ENCODE data around the gene REC8. TPM values are rescaled to one million over a fixed set of nuclear protein-coding genes. Genes with fewer than 3 reads are reported as not detected.

REC8 gene
- total and polyA plus RNA-seq, 2 of the 4 experiments (the other 2 are of a cell fraction): 0.36 to 3.5 TPM

DNA sequence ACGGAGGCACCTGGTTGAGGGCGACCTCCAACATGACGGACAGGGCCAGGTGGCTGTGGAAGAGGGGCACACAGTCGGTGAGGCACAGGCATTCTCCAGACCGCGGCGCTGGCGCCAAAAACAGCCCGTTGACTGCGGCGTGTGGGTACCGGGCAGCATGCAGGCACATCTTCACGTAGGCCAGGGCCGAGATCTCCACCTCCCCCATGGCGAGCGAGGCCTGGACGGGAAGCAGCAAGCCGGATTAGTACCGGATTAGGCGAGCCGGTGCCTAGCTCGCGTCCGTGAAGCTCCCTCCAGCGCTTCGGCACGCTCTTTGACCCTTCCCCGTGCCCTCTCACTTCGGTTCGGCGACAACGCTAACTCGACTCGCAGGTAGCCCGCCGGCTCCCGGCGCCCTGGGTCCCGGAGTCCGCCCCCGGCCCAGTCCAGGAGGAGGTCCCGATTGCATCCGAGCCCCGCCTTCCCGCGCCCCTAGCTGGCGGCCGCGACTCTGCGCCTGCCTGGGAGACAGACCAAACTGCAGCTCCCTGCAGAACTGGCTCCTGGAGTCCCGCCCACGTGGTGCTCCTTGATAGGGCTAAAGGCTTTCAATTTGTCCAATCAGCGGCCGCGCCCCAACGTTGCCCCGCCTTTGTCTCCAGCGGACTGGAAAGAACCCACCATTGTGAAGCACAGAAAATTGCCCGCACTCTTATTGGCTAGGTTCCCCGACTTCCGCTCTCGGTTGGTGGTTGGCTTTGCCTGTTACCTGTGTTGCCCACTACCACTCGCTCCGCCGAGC lies 30.6 kb upstream of the REC8 start, which contains the start of gene EMC9:
Gene EMC9, minus strand, starts transcription at position 495 of the 784 bp plus-strand sequence. Its CDS starts 287 bp downstream, at position 208.
- in situ Hi-C loops (cut with MboI; ENCODE audit: low sequenced_read_pairs) (loop anchor here (25.0 kb wide), 2 partner anchors 829 to 1054 kb away; partner anchors contain the start of genes ACIN1, BCL2L2, C14orf119 and PABPN1), dilution Hi-C loops (cut with HindIII; ENCODE audit: low sequenced_read_pairs, unreplicated experiment) (no loop called here), intact Hi-C loops (cut with micrococcal nuclease) (loop anchor here (2.0 kb wide), 1 partner anchor 26 kb away; the partner anchor contains the start of genes DCAF11 and NRL)
- Histone ChIP-seq H2BK5ac (ENCODE audit: low read depth, low read length, poor library complexity, severe bottlenecking) (peak within 1 kb of the TSS; percentile 78), H2BK15ac (ENCODE audit: low read depth, low read length) (peak within 1 kb of the TSS; percentile 3; the same call in 1 of the 3 replicates), H3K27me3 (ENCODE audit: control insufficient read depth, insufficient read depth, low read length) (no peaks in the 10 kb centered on the region), H3K4me1 (ENCODE audit: control insufficient read depth, insufficient read depth, low read length) (peaks cover 15% of the 10 kb centered on the region), H4K20me1 (ENCODE audit: insufficient read depth, low read length) (peaks cover 17% of the 10 kb centered on the region), H4K8ac (ENCODE audit: low read depth in 2 of 2, low read length in 2 of 2) (peak within 1 kb of the TSS; percentile 83 to 93), H3K9me3 (ENCODE audit: control insufficient read depth, insufficient read depth, low read length) (no peaks in the 10 kb centered on the region), H3K4me3 (ENCODE audit: insufficient read depth, low read depth, low read length) (peak within 1 kb of the TSS; percentile 68), H4K91ac (ENCODE audit: insufficient read depth, low read depth, low read length) (peak within 1 kb of the TSS; percentile 89), H2AK5ac (ENCODE audit: low read depth, low read length) (peak within 1 kb of the TSS; percentile 94), H2BK120ac (ENCODE audit: low read depth, low read length) (peak within 1 kb of the TSS; percentile 42; the same call in 1 of the 2 replicates), H3K9me1 (ENCODE audit: insufficient read depth, low read length) (peaks cover 35% of the 10 kb centered on the region), H3K79me1 (ENCODE audit: low read depth in 1 of 2, low read length in 2 of 2) (peaks cover 37 to 82% of the 10 kb centered on the region in 2 experiments), H4K5ac (ENCODE audit: low read depth, low read length) (peak within 1 kb of the TSS; percentile 31), H3K36me3 (ENCODE audit: control insufficient read depth, insufficient read depth, low read length) (peaks cover 23% of the 10 kb centered on the region), H3K56ac (ENCODE audit: extremely low read depth, insufficient read depth, low read length) (peak within 1 kb of the TSS; percentile 65), H3K14ac (replicated peaks; ENCODE audit: low read depth, low read length) (peak within 1 kb of the TSS; percentile 93), H3K18ac (ENCODE audit: low read depth, low read length) (0 out of 2 replicates have a peak within 1 kb of the TSS, but pooled peaks have one; percentile 5), H2AFZ (replicated peaks; ENCODE audit: low read length, poor library complexity) (peak within 1 kb of the TSS; percentile 96), H3K4me2 (ENCODE audit: low read depth, low read length) (peak within 1 kb of the TSS; percentile 68), H3K27ac (ENCODE audit: insufficient read depth, low read length) (peak within 1 kb of the TSS; percentile 80), H3K9ac (ENCODE audit: low read depth, low read length) (peak within 1 kb of the TSS; percentile 76), H3K23ac (ENCODE audit: low read depth, low read length) (peak within 1 kb of the TSS; percentile 94), H3K4ac (ENCODE audit: low read depth, low read length) (peak within 1 kb of the TSS; percentile 90), H2AK9ac (replicated peaks; ENCODE audit: low read depth, low read length, poor library complexity) (peak within 1 kb of the TSS; percentile 98), H2BK20ac (ENCODE audit: low read depth, low read length) (no peak within 1 kb of the TSS)
- ChIA-PET CTCF (interaction anchor here (0.8 to 1.6 kb wide), 2 partner anchors 20 to 32 kb away, joined by 3 to 5 read pairs; partner anchors contain the start of gene IRF9), POLR2A (ENCODE audit: unreplicated experiment) (interaction anchor here (0.6 kb wide), 1 partner anchor 47 kb away, joined by 3 read pairs; the partner anchor contains the start of gene PCK2)
- 1% methylated on average over 16 of the region's 65 CpGs; no CpG with 5 or more reads in 1 of the 2 experiments for WGBS, 2 experiments (ENCODE audit: extremely low coverage in 2 of 2, insufficient read length in 1 of 2)
- DNase-seq: peak; percentile 99
- peak; percentile 92 for ATAC-seq (ENCODE audit: low read depth)
- no TSS peak for BruUV-seq (replicated peaks)
- TF ChIP-seq SMC3 (IDR thresholded peaks at IDR 0.05; ENCODE audit: low read depth, low read length) (no peak), CTCF (conservative IDR thresholded peaks at IDR 0.05; ENCODE audit: low read depth, low read length) (peak; percentile 32), CHD1 (IDR thresholded peaks at IDR 0.05; ENCODE audit: low read depth, low read length) (no peak), ELK1 (IDR thresholded peaks at IDR 0.05; ENCODE audit: borderline replicate concordance, low read depth, low read length) (no peak), CEBPB (IDR thresholded peaks at IDR 0.05; ENCODE audit: low read depth, low read length) (no peak), FOS (IDR thresholded peaks at IDR 0.05; ENCODE audit: low read depth, low read length) (peak; percentile 39; the same call in 1 of the 2 replicates), MAZ (IDR thresholded peaks at IDR 0.05; ENCODE audit: borderline replicate concordance, low read depth, low read length) (peak; percentile 36; the same call in 1 of the 2 replicates), RCOR1 (IDR thresholded peaks at IDR 0.05; ENCODE audit: insufficient replicate concordance, low read length) (no peak), POLR2A (IDR thresholded peaks at IDR 0.05; ENCODE audit: low read depth, low read length) (peak; percentile 84), RFX5 (IDR thresholded peaks at IDR 0.05; ENCODE audit: low read depth, low read length) (peak; percentile 78), NFE2L2 (IDR thresholded peaks at IDR 0.05; ENCODE audit: low read depth, low read length) (no peak)
- TF ChIP-seq, protein P1, sequence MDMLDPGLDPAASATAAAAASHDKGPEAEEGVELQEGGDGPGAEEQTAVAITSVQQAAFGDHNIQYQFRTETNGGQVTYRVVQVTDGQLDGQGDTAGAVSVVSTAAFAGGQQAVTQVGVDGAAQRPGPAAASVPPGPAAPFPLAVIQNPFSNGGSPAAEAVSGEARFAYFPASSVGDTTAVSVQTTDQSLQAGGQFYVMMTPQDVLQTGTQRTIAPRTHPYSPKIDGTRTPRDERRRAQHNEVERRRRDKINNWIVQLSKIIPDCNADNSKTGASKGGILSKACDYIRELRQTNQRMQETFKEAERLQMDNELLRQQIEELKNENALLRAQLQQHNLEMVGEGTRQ (IDR thresholded peaks at IDR 0.05; ENCODE audit: low read depth, low read length): peak; percentile 91
